Measurements from ENCODE around the gene RFTN1. TPM values are rescaled to one million over a fixed set of nuclear protein-coding genes. Genes with fewer than 3 reads are reported as not detected.
A peak's percentile ranks its signal among the peaks of the same experiment; 100 is the strongest.

Gene RFTN1
- total and polyA plus RNA-seq, 2 experiments from 2014 or later: 3.3 to 7.2 TPM

- Histone ChIP-seq H3K27ac (ENCODE audit: low read depth) (no peak overlapping the region), H4K20me1 (replicated peaks; ENCODE audit: insufficient read depth) (no peaks in the 10 kb centered on the region), H3K36me3 (ENCODE audit: insufficient read depth) (no peaks in the 10 kb centered on the region), H3K79me2 (replicated peaks; ENCODE audit: insufficient read depth) (no peaks in the 10 kb centered on the region), H3K4me3 (no peak overlapping the region), H3F3A (replicated peaks; ENCODE audit: low read depth) (no peaks in the 10 kb centered on the region), H3K4me1 (ENCODE audit: insufficient read depth) (0 out of 2 replicates have a peak, but pooled peaks cover 6% of the 10 kb centered on the region), H2AFZ (no peak overlapping the region), H3K4me2 (no peak overlapping the region), H3K9me2 (ENCODE audit: insufficient read depth) (no peaks in the 10 kb centered on the region), H3K27me3 (ENCODE audit: insufficient read depth) (no peaks in the 10 kb centered on the region)
- ATAC-seq (no peak), DNase-seq (ENCODE audit: low spot score) (no peak)
- Mint-ChIP-seq H3K9me3 (peaks cover 5% of the 10 kb centered on the region), H3K4me1 (no peaks in the 10 kb centered on the region; the same call in 1 of the 3 replicates), H3K4me3 (no peak overlapping the region), H3K27ac (no peak overlapping the region), H3K36me3 (ENCODE audit: low read depth) (peaks cover 30% of the 10 kb centered on the region), H3K27me3 (ENCODE audit: insufficient read depth, low read depth, poor library complexity) (peaks cover 8% of the 10 kb centered on the region)
- TF ChIP-seq, protein P1, sequence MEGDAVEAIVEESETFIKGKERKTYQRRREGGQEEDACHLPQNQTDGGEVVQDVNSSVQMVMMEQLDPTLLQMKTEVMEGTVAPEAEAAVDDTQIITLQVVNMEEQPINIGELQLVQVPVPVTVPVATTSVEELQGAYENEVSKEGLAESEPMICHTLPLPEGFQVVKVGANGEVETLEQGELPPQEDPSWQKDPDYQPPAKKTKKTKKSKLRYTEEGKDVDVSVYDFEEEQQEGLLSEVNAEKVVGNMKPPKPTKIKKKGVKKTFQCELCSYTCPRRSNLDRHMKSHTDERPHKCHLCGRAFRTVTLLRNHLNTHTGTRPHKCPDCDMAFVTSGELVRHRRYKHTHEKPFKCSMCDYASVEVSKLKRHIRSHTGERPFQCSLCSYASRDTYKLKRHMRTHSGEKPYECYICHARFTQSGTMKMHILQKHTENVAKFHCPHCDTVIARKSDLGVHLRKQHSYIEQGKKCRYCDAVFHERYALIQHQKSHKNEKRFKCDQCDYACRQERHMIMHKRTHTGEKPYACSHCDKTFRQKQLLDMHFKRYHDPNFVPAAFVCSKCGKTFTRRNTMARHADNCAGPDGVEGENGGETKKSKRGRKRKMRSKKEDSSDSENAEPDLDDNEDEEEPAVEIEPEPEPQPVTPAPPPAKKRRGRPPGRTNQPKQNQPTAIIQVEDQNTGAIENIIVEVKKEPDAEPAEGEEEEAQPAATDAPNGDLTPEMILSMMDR (conservative IDR thresholded peaks at IDR 0.05; ENCODE audit: low read depth in 2 of 2): no peak
- no peak for TF ChIP-seq JUNB (IDR thresholded peaks at IDR 0.05; ENCODE audit: unreplicated experiment)
- no peak for TF ChIP-seq STAT1 (IDR thresholded peaks at IDR 0.05; ENCODE audit: unreplicated experiment)
Measured at GRCh38 chr3:16336825-16337224, 176.7 kb downstream of the RFTN1 start.

DNA sequence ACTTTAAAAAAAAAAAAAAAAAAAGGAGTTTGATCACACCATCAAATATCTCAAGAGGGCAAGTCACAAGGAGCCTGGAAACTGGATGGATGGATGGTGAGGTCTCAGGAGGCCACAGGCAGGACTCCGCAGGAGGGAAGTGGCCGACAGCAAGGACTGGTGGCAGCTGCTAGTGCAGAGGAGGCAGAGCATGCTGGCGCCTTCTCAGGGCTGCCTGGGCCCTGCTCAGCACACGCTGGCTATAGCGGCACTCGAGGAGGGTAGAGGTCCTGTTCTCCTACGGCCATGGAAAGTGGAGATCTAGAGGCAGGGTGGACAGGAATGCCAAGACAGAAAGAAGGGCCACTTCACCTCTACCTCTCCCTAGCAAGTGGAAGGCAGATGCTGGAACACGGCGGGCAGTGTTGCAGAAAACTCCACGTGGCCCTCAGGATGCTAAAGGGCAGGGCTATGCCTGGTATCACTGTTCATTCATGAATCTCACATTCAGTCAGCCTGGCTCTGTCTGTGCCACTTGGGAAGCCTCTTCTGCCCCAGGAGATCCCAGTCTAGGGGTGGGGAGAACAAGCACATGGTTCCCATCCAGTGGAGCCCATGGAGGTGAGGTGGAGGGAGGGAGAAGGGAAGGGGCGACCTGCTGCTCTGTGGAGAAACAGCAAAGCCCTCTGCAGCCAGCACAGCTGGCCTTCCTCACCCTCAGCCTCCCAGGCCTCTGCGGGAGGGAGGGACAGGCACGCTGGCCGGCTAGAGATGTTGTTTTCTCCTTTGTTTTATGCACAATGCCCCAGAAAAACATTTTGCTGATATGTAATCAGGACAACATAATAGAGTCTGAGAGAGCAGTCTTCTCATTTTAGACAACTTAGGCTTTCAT lies 177.5 kb downstream of the RFTN1 start:
- Histone ChIP-seq H3K79me2 (replicated peaks; ENCODE audit: insufficient read depth) (no peaks in the 10 kb centered on the region), H3K27ac (ENCODE audit: low read depth) (no peak overlapping the region), H3K27me3 (ENCODE audit: insufficient read depth) (no peaks in the 10 kb centered on the region), H4K20me1 (replicated peaks; ENCODE audit: insufficient read depth) (no peaks in the 10 kb centered on the region), H3K9me2 (ENCODE audit: insufficient read depth) (no peaks in the 10 kb centered on the region), H3K4me3 (no peak overlapping the region), H3K4me2 (no peak overlapping the region), H2AFZ (no peak overlapping the region), H3F3A (replicated peaks; ENCODE audit: low read depth) (no peaks in the 10 kb centered on the region), H3K4me1 (ENCODE audit: insufficient read depth) (0 out of 2 replicates have a peak, but pooled peaks cover 6% of the 10 kb centered on the region), H3K36me3 (ENCODE audit: insufficient read depth) (no peaks in the 10 kb centered on the region)
- DNase-seq (ENCODE audit: low spot score) (no peak), ATAC-seq (peak; percentile 59)
- Mint-ChIP-seq H3K4me1 (no peaks in the 10 kb centered on the region; the same call in 1 of the 3 replicates), H3K27ac (no peak overlapping the region; the same call in 1 of the 2 replicates), H3K27me3 (ENCODE audit: insufficient read depth, low read depth, poor library complexity) (peaks cover 8% of the 10 kb centered on the region), H3K36me3 (ENCODE audit: low read depth) (peaks cover 38% of the 10 kb centered on the region), H3K4me3 (no peak overlapping the region), H3K9me3 (peaks cover 10% of the 10 kb centered on the region)
- TF ChIP-seq NANOG (IDR thresholded peaks at IDR 0.05; ENCODE audit: borderline replicate concordance) (no peak), ZNF114 (CRISPR knock-in tag; IDR thresholded peaks at IDR 0.05) (no peak), JUNB (IDR thresholded peaks at IDR 0.05; ENCODE audit: unreplicated experiment) (no peak), ZNF331 (CRISPR knock-in tag; IDR thresholded peaks at IDR 0.05; ENCODE audit: low read depth) (no peak), POLR2AphosphoS5 (IDR thresholded peaks at IDR 0.05; ENCODE audit: low read depth) (no peak), EZH2phosphoT487 (IDR thresholded peaks at IDR 0.05; ENCODE audit: unreplicated experiment) (no peak)
- TF ChIP-seq, protein P2, sequence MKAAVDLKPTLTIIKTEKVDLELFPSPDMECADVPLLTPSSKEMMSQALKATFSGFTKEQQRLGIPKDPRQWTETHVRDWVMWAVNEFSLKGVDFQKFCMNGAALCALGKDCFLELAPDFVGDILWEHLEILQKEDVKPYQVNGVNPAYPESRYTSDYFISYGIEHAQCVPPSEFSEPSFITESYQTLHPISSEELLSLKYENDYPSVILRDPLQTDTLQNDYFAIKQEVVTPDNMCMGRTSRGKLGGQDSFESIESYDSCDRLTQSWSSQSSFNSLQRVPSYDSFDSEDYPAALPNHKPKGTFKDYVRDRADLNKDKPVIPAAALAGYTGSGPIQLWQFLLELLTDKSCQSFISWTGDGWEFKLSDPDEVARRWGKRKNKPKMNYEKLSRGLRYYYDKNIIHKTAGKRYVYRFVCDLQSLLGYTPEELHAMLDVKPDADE (IDR thresholded peaks at IDR 0.05): no peak
- TF ChIP-seq, protein P3, sequence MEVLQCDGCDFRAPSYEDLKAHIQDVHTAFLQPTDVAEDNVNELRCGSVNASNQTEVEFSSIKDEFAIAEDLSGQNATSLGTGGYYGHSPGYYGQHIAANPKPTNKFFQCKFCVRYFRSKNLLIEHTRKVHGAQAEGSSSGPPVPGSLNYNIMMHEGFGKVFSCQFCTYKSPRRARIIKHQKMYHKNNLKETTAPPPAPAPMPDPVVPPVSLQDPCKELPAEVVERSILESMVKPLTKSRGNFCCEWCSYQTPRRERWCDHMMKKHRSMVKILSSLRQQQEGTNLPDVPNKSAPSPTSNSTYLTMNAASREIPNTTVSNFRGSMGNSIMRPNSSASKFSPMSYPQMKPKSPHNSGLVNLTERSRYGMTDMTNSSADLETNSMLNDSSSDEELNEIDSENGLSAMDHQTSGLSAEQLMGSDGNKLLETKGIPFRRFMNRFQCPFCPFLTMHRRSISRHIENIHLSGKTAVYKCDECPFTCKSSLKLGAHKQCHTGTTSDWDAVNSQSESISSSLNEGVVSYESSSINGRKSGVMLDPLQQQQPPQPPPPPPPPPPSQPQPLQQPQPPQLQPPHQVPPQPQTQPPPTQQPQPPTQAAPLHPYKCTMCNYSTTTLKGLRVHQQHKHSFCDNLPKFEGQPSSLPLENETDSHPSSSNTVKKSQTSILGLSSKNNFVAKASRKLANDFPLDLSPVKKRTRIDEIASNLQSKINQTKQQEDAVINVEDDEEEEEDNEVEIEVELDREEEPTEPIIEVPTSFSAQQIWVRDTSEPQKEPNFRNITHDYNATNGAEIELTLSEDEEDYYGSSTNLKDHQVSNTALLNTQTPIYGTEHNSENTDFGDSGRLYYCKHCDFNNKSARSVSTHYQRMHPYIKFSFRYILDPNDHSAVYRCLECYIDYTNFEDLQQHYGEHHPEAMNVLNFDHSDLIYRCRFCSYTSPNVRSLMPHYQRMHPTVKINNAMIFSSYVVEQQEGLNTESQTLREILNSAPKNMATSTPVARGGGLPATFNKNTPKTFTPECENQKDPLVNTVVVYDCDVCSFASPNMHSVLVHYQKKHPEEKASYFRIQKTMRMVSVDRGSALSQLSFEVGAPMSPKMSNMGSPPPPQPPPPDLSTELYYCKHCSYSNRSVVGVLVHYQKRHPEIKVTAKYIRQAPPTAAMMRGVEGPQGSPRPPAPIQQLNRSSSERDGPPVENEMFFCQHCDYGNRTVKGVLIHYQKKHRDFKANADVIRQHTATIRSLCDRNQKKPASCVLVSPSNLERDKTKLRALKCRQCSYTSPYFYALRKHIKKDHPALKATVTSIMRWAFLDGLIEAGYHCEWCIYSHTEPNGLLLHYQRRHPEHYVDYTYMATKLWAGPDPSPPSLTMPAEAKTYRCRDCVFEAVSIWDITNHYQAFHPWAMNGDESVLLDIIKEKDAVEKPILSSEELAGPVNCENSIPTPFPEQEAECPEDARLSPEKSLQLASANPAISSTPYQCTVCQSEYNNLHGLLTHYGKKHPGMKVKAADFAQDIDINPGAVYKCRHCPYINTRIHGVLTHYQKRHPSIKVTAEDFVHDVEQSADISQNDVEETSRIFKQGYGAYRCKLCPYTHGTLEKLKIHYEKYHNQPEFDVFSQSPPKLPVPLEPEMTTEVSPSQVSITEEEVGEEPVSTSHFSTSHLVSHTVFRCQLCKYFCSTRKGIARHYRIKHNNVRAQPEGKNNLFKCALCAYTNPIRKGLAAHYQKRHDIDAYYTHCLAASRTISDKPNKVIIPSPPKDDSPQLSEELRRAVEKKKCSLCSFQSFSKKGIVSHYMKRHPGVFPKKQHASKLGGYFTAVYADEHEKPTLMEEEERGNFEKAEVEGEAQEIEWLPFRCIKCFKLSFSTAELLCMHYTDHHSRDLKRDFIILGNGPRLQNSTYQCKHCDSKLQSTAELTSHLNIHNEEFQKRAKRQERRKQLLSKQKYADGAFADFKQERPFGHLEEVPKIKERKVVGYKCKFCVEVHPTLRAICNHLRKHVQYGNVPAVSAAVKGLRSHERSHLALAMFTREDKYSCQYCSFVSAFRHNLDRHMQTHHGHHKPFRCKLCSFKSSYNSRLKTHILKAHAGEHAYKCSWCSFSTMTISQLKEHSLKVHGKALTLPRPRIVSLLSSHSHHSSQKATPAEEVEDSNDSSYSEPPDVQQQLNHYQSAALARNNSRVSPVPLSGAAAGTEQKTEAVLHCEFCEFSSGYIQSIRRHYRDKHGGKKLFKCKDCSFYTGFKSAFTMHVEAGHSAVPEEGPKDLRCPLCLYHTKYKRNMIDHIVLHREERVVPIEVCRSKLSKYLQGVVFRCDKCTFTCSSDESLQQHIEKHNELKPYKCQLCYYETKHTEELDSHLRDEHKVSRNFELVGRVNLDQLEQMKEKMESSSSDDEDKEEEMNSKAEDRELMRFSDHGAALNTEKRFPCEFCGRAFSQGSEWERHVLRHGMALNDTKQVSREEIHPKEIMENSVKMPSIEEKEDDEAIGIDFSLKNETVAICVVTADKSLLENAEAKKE (CRISPR knock-in tag; IDR thresholded peaks at IDR 0.05): no peak

Data from GM23338 (cell line).